GM21423 (cell line): Measurements from ENCODE around the gene HRAS.
"Not testable (repeated sequence)": the region's sequence is repeated elsewhere in the genome, so short reads cannot be mapped to it uniquely, and the experiment has no call there.

Experiments
- ATAC-seq: cut with Tn5 transposase; IDR thresholded peaks from one replicate; pipeline ENCODE4 v1.9.1; 2021; ENCODE audit warnings: mild to moderate bottlenecking, moderate library complexity; ENCODE audit not compliant: unreplicated experiment

Gene HRAS

GRCh38 chr11:534396-535209 lies 773 bp downstream of the HRAS start:
- ATAC-seq = no peak

- ATAC-seq = no peak
Observed at GRCh38 chr11:533586-534395, 1.6 kb downstream of the HRAS start.

GRCh38 chr11:532986-533585 lies 2.3 kb downstream of the HRAS start:
- no peak for ATAC-seq

- no peak for ATAC-seq
Observed at GRCh38 chr11:532527-532985, 2.8 kb downstream of the HRAS start.

- ATAC-seq = no peak
Observed at GRCh38 chr11:531919-532526, 3.4 kb downstream of the HRAS start.

GRCh38 chr11:530960-531831 lies 4.2 kb downstream of the HRAS start:
- no peak for ATAC-seq

GRCh38 chr11:529728-530411 lies 5.5 kb downstream of the HRAS start:
- ATAC-seq = no peak

GRCh38 chr11:528815-529727 lies 6.3 kb downstream of the HRAS start:
- no peak for ATAC-seq

GRCh38 chr11:528166-528814 lies 7.1 kb downstream of the HRAS start:
- no peak for ATAC-seq

GRCh38 chr11:526192-526591 lies 9.2 kb downstream of the HRAS start:
- ATAC-seq = no peak

- ATAC-seq = no peak
Observed at GRCh38 chr11:521177-521688, 14.1 kb downstream of the HRAS start.

GRCh38 chr11:520428-521176 lies 14.8 kb downstream of the HRAS start:
- ATAC-seq = no peak

GRCh38 chr11:518463-519202 lies 16.7 kb downstream of the HRAS start:
- ATAC-seq = peak; percentile 95

GRCh38 chr11:516918-517685 lies 18.3 kb downstream of the HRAS start:
- ATAC-seq = not testable (repeated sequence)

GRCh38 chr11:516400-516799 lies 19.0 kb downstream of the HRAS start:
- no peak for ATAC-seq

GRCh38 chr11:515131-515530 lies 20.2 kb downstream of the HRAS start:
- ATAC-seq = no peak
